Mesenteric fat pad (tissue), 1 donor: Measurements from ENCODE around the gene CNTLN. TPM values are rescaled to one million over a fixed set of nuclear protein-coding genes. Genes with fewer than 3 reads are reported as not detected.
"Not testable (repeated sequence)": the region's sequence is repeated elsewhere in the genome, so short reads cannot be mapped to it uniquely, and the experiment has no call there.

Experiments
- DNase-seq: peaks from one replicate; pipeline ENCODE4 v3.0.0-alpha.2; 2020; ENCODE audit warnings: low spot score
- total RNA-seq: library from RNA; stranded (reverse); fragmentation: NEBNext Ultra II Directional; extraction: Animal tissue kit (Norgen Biotek cat#: 25700); gene quantifications from one replicate; pipeline ENCODE4 v1.2.1, GENCODE V29; 2021
- donor health status: DM: yes; HTN: yes; CAD: no.

The CNTLN gene
- total RNA-seq, 1 donor from 2014 or later: 7.1 TPM

DNA sequence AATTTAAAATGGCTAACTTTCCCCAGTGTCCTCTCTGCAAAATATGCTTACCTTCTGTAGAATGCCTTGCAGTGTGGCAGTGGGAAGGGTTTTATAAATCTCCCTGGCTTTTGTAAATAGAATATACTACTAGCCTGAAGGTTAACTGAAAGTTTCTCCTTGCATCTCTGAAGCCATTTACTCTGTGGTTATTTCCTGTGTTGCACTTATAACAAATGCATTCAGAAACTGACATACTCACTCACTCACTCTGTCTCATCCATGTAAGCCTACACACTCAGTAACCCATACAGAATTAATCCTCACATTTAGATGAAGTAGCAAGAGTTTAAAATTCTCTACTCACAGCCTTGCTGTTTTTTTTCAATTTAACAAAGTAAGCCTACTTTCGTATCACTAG, 356.9 kb downstream of the CNTLN start:
- no peak for DNase-seq

- no peak for DNase-seq
Measured at GRCh38 chr9:17503196-17503595, 368.4 kb downstream of the CNTLN start.

- no peak for DNase-seq
Measured at GRCh38 chr9:17509151-17509550, 374.3 kb downstream of the CNTLN start.

GRCh38 chr9:17509701-17510100, 374.9 kb downstream of the CNTLN start:
- no peak for DNase-seq

- DNase-seq: no peak
Measured at GRCh38 chr9:17519761-17520160, 384.9 kb downstream of the CNTLN start.

- DNase-seq: no peak
Measured at GRCh38 chr9:17520268-17521064, 385.6 kb downstream of the CNTLN start.

DNA sequence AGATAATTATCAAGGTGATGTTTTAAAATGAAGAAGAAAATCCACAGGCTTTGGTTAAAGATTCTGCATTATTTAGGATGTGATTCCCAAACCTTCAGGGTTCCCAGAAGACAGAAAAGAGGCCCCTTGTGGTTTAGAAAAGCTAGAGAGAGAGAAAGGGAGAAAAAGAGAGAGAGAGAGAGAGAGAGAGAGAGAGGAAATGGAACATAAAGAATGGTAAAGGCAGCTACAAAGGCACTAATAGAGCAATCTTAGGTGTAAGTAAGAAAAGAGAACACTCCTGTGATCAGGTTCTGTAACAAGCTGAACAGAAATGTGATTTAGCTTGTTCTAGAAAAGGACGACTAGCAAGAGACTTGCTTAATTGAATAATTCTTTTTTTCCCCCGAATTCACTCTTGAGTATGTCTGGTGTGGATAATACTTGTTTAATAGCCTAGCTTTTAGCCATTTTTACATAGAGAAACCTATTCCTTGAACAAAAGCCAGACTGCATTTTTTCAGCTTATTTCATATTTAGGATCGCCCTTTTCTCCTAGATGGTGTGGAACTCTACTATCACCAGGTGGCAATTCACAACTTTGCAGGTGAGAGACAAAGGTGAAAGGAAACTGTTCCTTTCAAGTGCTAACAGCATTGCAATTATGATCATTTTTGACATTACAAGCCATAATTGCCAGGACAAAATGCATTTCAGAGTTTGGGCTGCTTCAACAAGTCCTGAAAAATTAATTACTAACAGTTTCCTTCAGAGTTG, 386.4 kb downstream of the CNTLN start:
- no peak for DNase-seq

- DNase-seq: not testable (repeated sequence)
Measured at GRCh38 chr9:17526726-17527125, 391.9 kb downstream of the CNTLN start.

GRCh38 chr9:17528859-17529258, 394.0 kb downstream of the CNTLN start:
- no peak for DNase-seq

DNA sequence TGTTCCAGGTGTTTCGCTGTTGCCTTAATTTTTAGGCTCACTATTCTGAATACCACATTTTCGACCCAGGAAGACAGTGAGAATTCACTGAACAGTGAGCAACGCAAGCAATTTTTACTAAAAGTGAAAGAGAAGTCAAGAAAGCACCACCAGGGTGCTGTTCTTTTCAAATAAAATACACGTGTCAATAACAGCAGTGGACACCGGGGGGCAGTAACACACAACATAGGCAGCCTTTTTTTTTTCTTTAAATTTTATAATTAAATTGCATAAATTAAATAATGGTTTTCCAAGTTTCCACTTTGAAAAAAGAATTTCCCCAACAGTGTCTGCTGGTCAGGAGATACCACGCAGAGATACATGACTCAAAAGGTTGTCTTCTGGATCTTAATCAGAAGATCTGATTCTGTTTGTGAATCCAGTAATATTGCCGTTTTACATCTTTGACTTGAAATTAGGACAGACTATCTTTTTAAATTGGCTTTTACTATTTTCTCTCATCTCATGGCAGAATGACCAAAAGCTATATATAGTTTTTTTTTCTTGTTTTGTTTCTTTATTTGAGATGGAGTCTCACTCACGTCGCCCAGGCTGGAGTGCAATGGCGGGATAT, 396.9 kb downstream of the CNTLN start:
- no peak for DNase-seq

GRCh38 chr9:17532461-17532860, 397.6 kb downstream of the CNTLN start:
- no peak for DNase-seq

- DNase-seq: no peak
Measured at GRCh38 chr9:17535176-17535575, 400.3 kb downstream of the CNTLN start.

DNA sequence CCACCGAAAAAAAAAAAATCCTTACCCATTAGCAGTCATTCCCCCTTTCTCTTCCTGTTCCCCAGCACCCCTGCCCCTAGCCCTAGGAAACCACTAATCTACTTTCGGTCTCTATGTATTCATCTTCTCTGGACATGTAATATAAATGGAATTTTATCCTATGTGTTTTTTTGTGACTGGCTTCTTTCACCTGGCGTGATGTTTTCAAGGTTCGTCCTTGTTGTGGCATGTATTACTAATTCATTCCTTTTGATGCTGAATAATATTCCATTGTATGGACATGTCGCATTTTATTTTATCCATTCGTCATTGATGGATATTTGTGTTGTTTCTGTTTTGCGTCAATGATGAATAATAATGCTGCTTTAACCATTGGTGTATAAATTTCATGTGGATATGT, 401.2 kb downstream of the CNTLN start:
- DNase-seq: no peak

DNA sequence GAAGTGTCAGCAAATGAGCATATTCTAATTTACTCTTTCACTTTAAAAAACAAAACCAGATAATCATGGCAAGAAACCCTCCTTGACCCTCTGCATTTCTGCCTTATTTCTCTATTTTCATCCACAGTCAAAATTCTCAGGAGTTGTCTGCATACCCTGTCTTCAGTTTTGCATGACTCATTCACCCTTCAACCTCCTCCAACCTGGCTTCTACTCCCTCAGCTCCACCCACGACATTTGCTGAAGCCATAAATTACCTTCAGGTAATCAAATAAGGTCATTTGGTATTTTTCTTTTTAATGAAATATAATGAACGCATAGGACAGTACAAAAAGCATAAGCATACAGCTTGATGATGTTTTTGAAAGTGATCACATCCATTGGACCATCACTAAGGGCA, 416.2 kb downstream of the CNTLN start:
- no peak for DNase-seq
